ENCODE data around the gene BMP6. TPM values are rescaled to one million over a fixed set of nuclear protein-coding genes. Genes with fewer than 3 reads are reported as not detected.

Gene BMP6
- total RNA-seq, 1 donor from 2014 or later: 2.1 TPM

GRCh38 chr6:7912024-7912423, 186.1 kb downstream of the BMP6 start:
- Histone ChIP-seq H3K36me3 (ENCODE audit: control insufficient read depth in 3 of 3, insufficient read depth in 3 of 3, low read length in 3 of 3) (no peaks in the 10 kb centered on the region), H3K9me3 (ENCODE audit: control insufficient read depth in 3 of 3, low read length in 3 of 3) (no peaks in the 10 kb centered on the region), H3K4me3 (ENCODE audit: low read length in 3 of 3) (no peak overlapping the region), H3K4me1 (ENCODE audit: control insufficient read depth in 3 of 3, insufficient read depth in 3 of 3, low read length in 3 of 3) (peaks cover 14 to 19% (median 17%) of the 10 kb centered on the region in 3 donors), H3K27ac (ENCODE audit: low read depth, low read length) (peak overlapping the region; percentile 3), H3K27me3 (ENCODE audit: control insufficient read depth in 3 of 3, insufficient read depth in 3 of 3, low read length in 3 of 3) (no peaks in the 10 kb centered on the region), H3K9ac (ENCODE audit: low read depth in 1 of 3, low read length in 3 of 3) (no peak overlapping the region)

DNA sequence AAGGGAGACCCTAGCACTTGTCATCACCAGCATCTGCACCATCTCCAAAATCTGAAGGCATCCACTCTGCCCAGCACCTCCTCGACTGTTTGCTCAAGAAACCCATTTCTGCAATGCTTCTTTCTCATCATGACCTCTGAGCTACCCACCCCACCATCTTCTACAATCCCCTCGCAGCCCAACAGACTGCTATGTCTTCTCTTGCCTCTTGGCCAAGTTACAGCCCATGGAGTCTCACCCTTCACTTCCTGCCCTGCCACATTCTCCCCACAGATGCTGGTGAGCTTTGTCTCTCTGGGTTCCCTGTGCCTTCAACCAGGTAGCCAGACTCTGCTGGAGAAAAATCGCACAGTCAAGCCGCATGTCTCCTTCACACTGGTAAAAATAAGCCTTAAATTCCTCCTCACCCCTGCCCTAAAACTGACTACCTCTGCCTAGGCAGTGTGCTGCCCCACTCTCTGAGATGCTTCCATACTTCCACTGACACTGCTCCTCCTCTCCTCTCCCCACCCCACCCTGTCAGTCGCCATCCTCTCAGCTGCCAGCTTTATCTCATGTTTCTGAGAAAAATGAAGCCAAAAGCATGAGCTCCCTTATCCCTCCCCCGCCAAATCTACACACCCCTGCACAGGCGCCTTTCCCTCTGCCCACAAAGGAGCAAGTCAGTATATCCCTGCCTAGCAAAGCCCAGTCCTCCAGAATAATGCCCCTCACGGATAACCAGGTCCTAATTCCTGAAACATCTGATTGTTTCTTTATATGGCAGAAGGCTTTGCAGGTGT, 187.0 kb downstream of the BMP6 start:
- no peak overlapping the region for H3K4me3 ChIP-seq (ENCODE audit: low read length in 3 of 3)
- H3K27me3 ChIP-seq (ENCODE audit: control insufficient read depth in 3 of 3, insufficient read depth in 3 of 3, low read length in 3 of 3): no peaks in the 10 kb centered on the region
- H3K4me1 ChIP-seq (ENCODE audit: control insufficient read depth in 3 of 3, insufficient read depth in 3 of 3, low read length in 3 of 3): peaks cover 13 to 17% (median 14%) of the 10 kb centered on the region in 3 donors
- H3K9me3 ChIP-seq (ENCODE audit: control insufficient read depth in 3 of 3, low read length in 3 of 3): no peaks in the 10 kb centered on the region
- H3K27ac ChIP-seq (ENCODE audit: low read depth, low read length): no peak overlapping the region
- H3K36me3 ChIP-seq (ENCODE audit: control insufficient read depth in 3 of 3, insufficient read depth in 3 of 3, low read length in 3 of 3): no peaks in the 10 kb centered on the region
- no peak overlapping the region for H3K9ac ChIP-seq (ENCODE audit: low read depth in 1 of 3, low read length in 3 of 3)

GRCh38 chr6:7914311-7914710, 188.4 kb downstream of the BMP6 start:
- Histone ChIP-seq H3K27ac (ENCODE audit: low read depth, low read length) (no peak overlapping the region), H3K27me3 (ENCODE audit: control insufficient read depth in 3 of 3, insufficient read depth in 3 of 3, low read length in 3 of 3) (no peaks in the 10 kb centered on the region), H3K4me1 (ENCODE audit: control insufficient read depth in 3 of 3, insufficient read depth in 3 of 3, low read length in 3 of 3) (peaks cover 9 to 13% (median 11%) of the 10 kb centered on the region in 3 donors), H3K9ac (ENCODE audit: low read depth in 1 of 3, low read length in 3 of 3) (no peak overlapping the region), H3K4me3 (ENCODE audit: low read length in 3 of 3) (no peak overlapping the region), H3K9me3 (ENCODE audit: control insufficient read depth in 3 of 3, low read length in 3 of 3) (no peaks in the 10 kb centered on the region), H3K36me3 (ENCODE audit: control insufficient read depth in 3 of 3, insufficient read depth in 3 of 3, low read length in 3 of 3) (no peaks in the 10 kb centered on the region)

- Histone ChIP-seq H3K36me3 (ENCODE audit: control insufficient read depth in 3 of 3, insufficient read depth in 3 of 3, low read length in 3 of 3) (no peaks in the 10 kb centered on the region), H3K27me3 (ENCODE audit: control insufficient read depth in 3 of 3, insufficient read depth in 3 of 3, low read length in 3 of 3) (no peaks in the 10 kb centered on the region), H3K27ac (ENCODE audit: low read depth, low read length) (no peak overlapping the region), H3K4me3 (ENCODE audit: low read length in 3 of 3) (no peak overlapping the region), H3K9me3 (ENCODE audit: control insufficient read depth in 3 of 3, low read length in 3 of 3) (no peaks in the 10 kb centered on the region), H3K4me1 (ENCODE audit: control insufficient read depth in 3 of 3, insufficient read depth in 3 of 3, low read length in 3 of 3) (peaks cover 5 to 7% (median 5%) of the 10 kb centered on the region in 3 donors), H3K9ac (ENCODE audit: low read depth in 1 of 3, low read length in 3 of 3) (no peak overlapping the region)
Observed at GRCh38 chr6:7914991-7915789, 189.3 kb downstream of the BMP6 start.

DNA sequence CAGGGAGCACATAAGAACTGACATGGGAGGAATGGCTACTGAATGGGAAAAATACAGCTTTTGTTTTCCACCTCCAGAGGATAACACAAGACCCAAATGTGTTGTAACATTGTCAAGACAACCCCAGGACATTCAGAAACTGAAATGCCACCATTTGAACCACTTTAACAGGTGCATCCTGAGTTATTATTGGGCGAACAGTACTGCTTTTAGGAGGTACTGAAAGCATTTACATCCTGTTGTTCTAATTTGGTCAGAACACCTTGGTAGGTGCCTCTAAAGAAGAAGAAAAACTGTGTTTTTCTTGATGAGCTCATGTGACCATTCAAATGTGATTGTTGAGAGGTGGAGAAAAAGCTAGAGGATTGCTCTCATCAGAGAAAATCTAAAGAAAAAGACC, 191.1 kb downstream of the BMP6 start:
- Histone ChIP-seq H3K36me3 (ENCODE audit: control insufficient read depth in 3 of 3, insufficient read depth in 3 of 3, low read length in 3 of 3) (no peaks in the 10 kb centered on the region), H3K27me3 (ENCODE audit: control insufficient read depth in 3 of 3, insufficient read depth in 3 of 3, low read length in 3 of 3) (no peaks in the 10 kb centered on the region)

GRCh38 chr6:7917729-7918128, 191.8 kb downstream of the BMP6 start:
- no peaks in the 10 kb centered on the region for H3K36me3 ChIP-seq (ENCODE audit: control insufficient read depth in 3 of 3, insufficient read depth in 3 of 3, low read length in 3 of 3)
- H3K4me3 ChIP-seq (ENCODE audit: low read length in 3 of 3): no peak overlapping the region
- no peak overlapping the region for H3K27ac ChIP-seq (ENCODE audit: low read depth, low read length)

More for the DNA sequence above, 191.1 kb downstream of the BMP6 start:
- Histone ChIP-seq H3K4me1 (ENCODE audit: control insufficient read depth in 3 of 3, insufficient read depth in 3 of 3, low read length in 3 of 3) (no peaks in the 10 kb centered on the region), H3K27ac (ENCODE audit: low read depth, low read length) (no peak overlapping the region), H3K4me3 (ENCODE audit: low read length in 3 of 3) (no peak overlapping the region), H3K9ac (ENCODE audit: low read depth in 1 of 3, low read length in 3 of 3) (no peak overlapping the region), H3K9me3 (ENCODE audit: control insufficient read depth in 3 of 3, low read length in 3 of 3) (no peaks in the 10 kb centered on the region)

GRCh38 chr6:7918403-7918802, 192.5 kb downstream of the BMP6 start:
- no peak overlapping the region for H3K27ac ChIP-seq (ENCODE audit: low read depth, low read length)
- H3K4me1 ChIP-seq (ENCODE audit: control insufficient read depth in 3 of 3, insufficient read depth in 3 of 3, low read length in 3 of 3): no peaks in the 10 kb centered on the region
- H3K27me3 ChIP-seq (ENCODE audit: control insufficient read depth in 3 of 3, insufficient read depth in 3 of 3, low read length in 3 of 3): no peaks in the 10 kb centered on the region
- no peaks in the 10 kb centered on the region for H3K36me3 ChIP-seq (ENCODE audit: control insufficient read depth in 3 of 3, insufficient read depth in 3 of 3, low read length in 3 of 3)
- H3K4me3 ChIP-seq (ENCODE audit: low read length in 3 of 3): no peak overlapping the region
- no peak overlapping the region for H3K9ac ChIP-seq (ENCODE audit: low read depth in 1 of 3, low read length in 3 of 3)
- H3K9me3 ChIP-seq (ENCODE audit: control insufficient read depth in 3 of 3, low read length in 3 of 3): no peaks in the 10 kb centered on the region

More at GRCh38 chr6:7917729-7918128, 191.8 kb downstream of the BMP6 start:
- Histone ChIP-seq H3K4me1 (ENCODE audit: control insufficient read depth in 3 of 3, insufficient read depth in 3 of 3, low read length in 3 of 3) (no peaks in the 10 kb centered on the region), H3K9me3 (ENCODE audit: control insufficient read depth in 3 of 3, low read length in 3 of 3) (no peaks in the 10 kb centered on the region), H3K9ac (ENCODE audit: low read depth in 1 of 3, low read length in 3 of 3) (no peak overlapping the region), H3K27me3 (ENCODE audit: control insufficient read depth in 3 of 3, insufficient read depth in 3 of 3, low read length in 3 of 3) (no peaks in the 10 kb centered on the region)

GRCh38 chr6:7919871-7920270, 194.0 kb downstream of the BMP6 start:
- Histone ChIP-seq H3K27ac (ENCODE audit: low read depth, low read length) (no peak overlapping the region), H3K9ac (ENCODE audit: low read depth in 1 of 3, low read length in 3 of 3) (no peak overlapping the region), H3K9me3 (ENCODE audit: control insufficient read depth in 3 of 3, low read length in 3 of 3) (no peaks in the 10 kb centered on the region), H3K36me3 (ENCODE audit: control insufficient read depth in 3 of 3, insufficient read depth in 3 of 3, low read length in 3 of 3) (no peaks in the 10 kb centered on the region), H3K4me1 (ENCODE audit: control insufficient read depth in 3 of 3, insufficient read depth in 3 of 3, low read length in 3 of 3) (no peaks in the 10 kb centered on the region), H3K4me3 (ENCODE audit: low read length in 3 of 3) (no peak overlapping the region), H3K27me3 (ENCODE audit: control insufficient read depth in 3 of 3, insufficient read depth in 3 of 3, low read length in 3 of 3) (no peaks in the 10 kb centered on the region)

GRCh38 chr6:7920425-7920824, 194.5 kb downstream of the BMP6 start:
- H3K36me3 ChIP-seq (ENCODE audit: control insufficient read depth in 3 of 3, insufficient read depth in 3 of 3, low read length in 3 of 3): no peaks in the 10 kb centered on the region
- H3K4me3 ChIP-seq (ENCODE audit: low read length in 3 of 3): no peak overlapping the region
- H3K27me3 ChIP-seq (ENCODE audit: control insufficient read depth in 3 of 3, insufficient read depth in 3 of 3, low read length in 3 of 3): no peaks in the 10 kb centered on the region
- no peak overlapping the region for H3K27ac ChIP-seq (ENCODE audit: low read depth, low read length)
- no peaks in the 10 kb centered on the region for H3K4me1 ChIP-seq (ENCODE audit: control insufficient read depth in 3 of 3, insufficient read depth in 3 of 3, low read length in 3 of 3)
- no peaks in the 10 kb centered on the region for H3K9me3 ChIP-seq (ENCODE audit: control insufficient read depth in 3 of 3, low read length in 3 of 3)
- no peak overlapping the region for H3K9ac ChIP-seq (ENCODE audit: low read depth in 1 of 3, low read length in 3 of 3)

GRCh38 chr6:7921046-7921445, 195.1 kb downstream of the BMP6 start:
- Histone ChIP-seq H3K27me3 (ENCODE audit: control insufficient read depth in 3 of 3, insufficient read depth in 3 of 3, low read length in 3 of 3) (no peaks in the 10 kb centered on the region), H3K36me3 (ENCODE audit: control insufficient read depth in 3 of 3, insufficient read depth in 3 of 3, low read length in 3 of 3) (no peaks in the 10 kb centered on the region), H3K27ac (ENCODE audit: low read depth, low read length) (no peak overlapping the region), H3K9ac (ENCODE audit: low read depth in 1 of 3, low read length in 3 of 3) (no peak overlapping the region), H3K4me3 (ENCODE audit: low read length in 3 of 3) (no peak overlapping the region), H3K4me1 (ENCODE audit: control insufficient read depth in 3 of 3, insufficient read depth in 3 of 3, low read length in 3 of 3) (no peaks in the 10 kb centered on the region), H3K9me3 (ENCODE audit: control insufficient read depth in 3 of 3, low read length in 3 of 3) (no peaks in the 10 kb centered on the region)
